ENCODE data around the gene GFPT2.

- TF ChIP-seq CTCF (conservative IDR thresholded peaks at IDR 0.05; ENCODE audit: low read depth, low read length) = no peak
- TF ChIP-seq POLR2A (IDR thresholded peaks at IDR 0.05; ENCODE audit: low read depth, low read length) = no peak
Measured at GRCh38 chr5:180350711-180351465, 2.2 kb downstream of the GFPT2 start.

All from IMR-90 (cell line).